ENCODE measurements around the gene RAB7B. TPM values are rescaled to one million over a fixed set of nuclear protein-coding genes. Genes with fewer than 3 reads are reported as not detected.

RAB7B gene
- total RNA-seq, 4 donors from 2014 or later, result 0.27 to 0.32 TPM; not detected in 2

GRCh38 chr1:206049293-206049692 lies 46.1 kb upstream of the RAB7B start:
- TF ChIP-seq CTCF (IDR thresholded peaks at IDR 0.05), result no peak
- TF ChIP-seq POLR2AphosphoS5 (IDR thresholded peaks at IDR 0.05), result no peak
- TF ChIP-seq EP300 (IDR thresholded peaks at IDR 0.05; ENCODE audit: low read depth), result no peak
- no peak for TF ChIP-seq POLR2A (IDR thresholded peaks at IDR 0.05)
- Histone ChIP-seq H3K36me3 (no peaks in the 10 kb centered on the region), H3K9me3 (no peaks in the 10 kb centered on the region), H3K4me3 (no peak overlapping the region), H3K27ac (peak overlapping the region in 1 of 4 donors; percentile 51), H3K27me3 (no peaks in the 10 kb centered on the region), H3K4me1 (peaks cover 3 to 11% (median 3%) of the 10 kb centered on the region in 4 donors)
- intact Hi-C loops (cut with DNase I; ENCODE audit: low total_unique reads), result no loop called here
- no peak for DNase-seq
- in situ Hi-C loops (cut with MboI; ENCODE audit: low pct_ligation_motif_present in 1 of 4, low pct_unique_long_range_greater_than_20kb in 1 of 4, low sequenced_read_pairs in 3 of 4), result no loop called here

DNA sequence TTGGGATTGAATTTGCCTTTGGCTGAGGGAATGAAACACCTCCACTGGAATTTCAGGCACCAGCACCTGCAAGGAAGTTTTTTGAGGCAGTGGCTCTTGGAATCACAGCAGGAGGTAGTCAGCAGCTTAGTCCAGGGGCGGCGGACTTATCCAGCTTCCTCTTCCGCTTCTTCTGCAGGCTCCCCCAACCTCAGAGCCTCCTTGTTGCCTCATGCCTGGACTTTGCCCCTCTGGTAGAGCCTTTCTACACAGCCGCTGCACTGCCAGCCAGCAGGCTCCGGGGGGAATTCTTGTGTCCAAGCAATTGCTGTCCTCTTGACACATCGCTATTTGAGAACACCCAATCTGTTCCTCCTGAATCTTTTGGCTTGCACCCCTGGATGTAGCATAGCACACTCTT lies 45.4 kb upstream of the RAB7B start:
- Histone ChIP-seq H3K27ac (peak overlapping the region in 2 of 4 donors; percentile 37 to 51), H3K4me3 (no peak overlapping the region), H3K4me1 (peaks cover 3 to 11% (median 3%) of the 10 kb centered on the region in 4 donors), H3K27me3 (no peaks in the 10 kb centered on the region), H3K36me3 (no peaks in the 10 kb centered on the region), H3K9me3 (no peaks in the 10 kb centered on the region)
- TF ChIP-seq EP300 (IDR thresholded peaks at IDR 0.05; ENCODE audit: low read depth) (no peak), POLR2A (IDR thresholded peaks at IDR 0.05) (no peak), POLR2AphosphoS5 (IDR thresholded peaks at IDR 0.05) (no peak), CTCF (IDR thresholded peaks at IDR 0.05) (no peak)
- 45% methylated on average over 6 of the region's 6 CpGs; no CpG with 5 or more reads in 1 of the 2 donors for WGBS, 2 donors (ENCODE audit: low coverage in 1 of 2)
- peak; percentile 72 for DNase-seq
- intact Hi-C loops (cut with DNase I; ENCODE audit: low total_unique reads) (no loop called here), in situ Hi-C loops (cut with MboI; ENCODE audit: low pct_ligation_motif_present in 1 of 4, low pct_unique_long_range_greater_than_20kb in 1 of 4, low sequenced_read_pairs in 3 of 4) (no loop called here)

DNA sequence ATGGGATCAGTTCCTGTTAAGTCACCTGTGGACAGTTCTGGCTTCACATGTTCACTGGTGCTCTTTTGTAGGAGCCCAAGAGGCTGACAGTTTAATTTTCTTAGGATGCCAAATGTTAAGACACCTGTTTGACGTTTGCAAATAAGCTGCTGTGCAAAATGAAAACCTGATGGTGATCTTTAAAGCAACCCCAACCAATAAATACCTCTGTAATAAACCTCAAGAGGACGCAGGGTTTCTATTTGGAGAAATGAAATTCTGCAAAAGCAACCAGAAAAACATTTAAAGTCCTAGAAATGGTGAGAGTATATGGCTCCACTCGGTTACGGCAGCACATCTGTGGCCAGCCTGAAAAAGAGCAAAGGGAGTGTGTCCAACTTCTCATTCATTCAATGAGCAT lies 44.1 kb upstream of the RAB7B start:
- intact Hi-C loops (cut with DNase I; ENCODE audit: low total_unique reads), result no loop called here
- no peak for DNase-seq
- no peaks in the 10 kb centered on the region for H3K9me3 ChIP-seq
- in situ Hi-C loops (cut with MboI; ENCODE audit: low pct_ligation_motif_present in 1 of 4, low pct_unique_long_range_greater_than_20kb in 1 of 4, low sequenced_read_pairs in 3 of 4), result no loop called here
- TF ChIP-seq CTCF (IDR thresholded peaks at IDR 0.05), result no peak
- TF ChIP-seq EP300 (IDR thresholded peaks at IDR 0.05; ENCODE audit: low read depth), result no peak
- no peak for TF ChIP-seq POLR2AphosphoS5 (IDR thresholded peaks at IDR 0.05)
- TF ChIP-seq POLR2A (IDR thresholded peaks at IDR 0.05), result no peak
- 66% methylated on average over 4 of the region's 4 CpGs; no CpG with 5 or more reads in 1 of the 2 donors for WGBS, 2 donors (ENCODE audit: low coverage in 1 of 2)
- H3K4me3 ChIP-seq, result no peak overlapping the region
- H3K4me1 ChIP-seq, result peaks cover 3 to 11% (median 3%) of the 10 kb centered on the region in 4 donors
- H3K27me3 ChIP-seq, result peaks cover 4% of the 10 kb centered on the region
- H3K27ac ChIP-seq, result peak overlapping the region in 2 of 4 donors; percentile 37 to 51
- H3K36me3 ChIP-seq, result no peaks in the 10 kb centered on the region

DNA sequence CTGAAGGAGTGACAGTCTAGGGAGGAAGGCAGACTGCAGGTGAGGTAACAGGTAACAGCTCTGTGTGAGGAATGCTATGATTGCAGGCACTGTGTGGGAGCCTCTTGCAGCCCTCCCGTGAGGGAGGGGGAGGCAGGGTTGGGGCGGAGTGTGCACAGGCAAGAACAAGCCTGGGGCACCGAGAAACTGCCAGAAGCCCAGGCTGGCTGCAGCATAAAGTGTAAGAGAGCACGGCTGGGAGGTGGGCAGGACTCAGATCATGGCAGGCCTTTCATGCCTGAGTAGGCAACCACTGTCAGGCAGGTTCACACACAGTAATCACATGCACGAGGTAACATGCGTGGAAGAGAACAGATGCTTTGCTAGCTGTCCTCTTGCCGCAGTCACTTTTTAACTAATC lies 38.4 kb upstream of the RAB7B start:
- no peak overlapping the region for H3K4me3 ChIP-seq
- H3K9me3 ChIP-seq, result no peaks in the 10 kb centered on the region
- in situ Hi-C loops (cut with MboI; ENCODE audit: low pct_ligation_motif_present in 1 of 4, low pct_unique_long_range_greater_than_20kb in 1 of 4, low sequenced_read_pairs in 3 of 4), result no loop called here
- no peak for TF ChIP-seq POLR2AphosphoS5 (IDR thresholded peaks at IDR 0.05)
- no peak for TF ChIP-seq CTCF (IDR thresholded peaks at IDR 0.05)
- TF ChIP-seq POLR2A (IDR thresholded peaks at IDR 0.05), result no peak
- no peak for TF ChIP-seq EP300 (IDR thresholded peaks at IDR 0.05; ENCODE audit: low read depth)
- H3K4me1 ChIP-seq, result no peaks in the 10 kb centered on the region
- no peaks in the 10 kb centered on the region for H3K36me3 ChIP-seq
- H3K27me3 ChIP-seq, result peaks cover 15% of the 10 kb centered on the region
- no peak for DNase-seq
- intact Hi-C loops (cut with DNase I; ENCODE audit: low total_unique reads), result no loop called here
- no peak overlapping the region for H3K27ac ChIP-seq
- 52 to 63% methylated on average over 3 to 7 of the region's 7 CpGs for WGBS, 2 donors (ENCODE audit: low coverage in 1 of 2)
